Right forelimb (tissue), 1 donor: ENCODE measurements around the gene STAMBPL1.
"Not testable (repeated sequence)": the region's sequence is repeated elsewhere in the genome, so short reads cannot be mapped to it uniquely, and the experiment has no call there.

ENCODE experiments used
- DNase-seq: peaks from one replicate; pipeline ENCODE4 v3.0.0-alpha.2; 2018

STAMBPL1 gene

GRCh38 chr10:88858491-88858890 lies 21.6 kb upstream of the STAMBPL1 start:
- DNase-seq, result no peak

- no peak for DNase-seq
These were observed 19.0 kb upstream of the STAMBPL1 start for GRCh38 chr10:88861036-88861435.

- DNase-seq, result no peak
These were observed 14.7 kb upstream of the STAMBPL1 start for GRCh38 chr10:88865281-88865876.

GRCh38 chr10:88866454-88866853 lies 13.6 kb upstream of the STAMBPL1 start:
- no peak for DNase-seq

GRCh38 chr10:88870089-88870488 lies 10.0 kb upstream of the STAMBPL1 start:
- no peak for DNase-seq

GRCh38 chr10:88873757-88874156 lies 6.3 kb upstream of the STAMBPL1 start:
- DNase-seq, result no peak

- no peak for DNase-seq
These were observed 5.8 kb upstream of the STAMBPL1 start for GRCh38 chr10:88874281-88874680.

GRCh38 chr10:88875081-88875480 lies 5.0 kb upstream of the STAMBPL1 start:
- DNase-seq, result no peak

- no peak for DNase-seq
These were observed 2.7 kb upstream of the STAMBPL1 start for GRCh38 chr10:88877298-88877697.

- peak; percentile 88 for DNase-seq
These were observed 434 bp downstream of the STAMBPL1 start for GRCh38 chr10:88880282-88881076.

GRCh38 chr10:88881320-88881719 lies 1.3 kb downstream of the STAMBPL1 start:
- no peak for DNase-seq

- no peak for DNase-seq
These were observed 2.0 kb downstream of the STAMBPL1 start for GRCh38 chr10:88881922-88882645.

GRCh38 chr10:88882646-88883447 lies 2.8 kb downstream of the STAMBPL1 start:
- not testable (repeated sequence) for DNase-seq

- DNase-seq, result no peak
These were observed 3.4 kb downstream of the STAMBPL1 start for GRCh38 chr10:88883448-88883809.

- DNase-seq, result no peak
These were observed 6.5 kb downstream of the STAMBPL1 start for GRCh38 chr10:88886557-88886956.

GRCh38 chr10:88888810-88889445 lies 8.9 kb downstream of the STAMBPL1 start:
- no peak for DNase-seq

- no peak for DNase-seq
These were observed 9.7 kb downstream of the STAMBPL1 start for GRCh38 chr10:88889559-88890337.

- DNase-seq, result no peak
These were observed 10.8 kb downstream of the STAMBPL1 start for GRCh38 chr10:88890681-88891381.

GRCh38 chr10:88892222-88892967 lies 12.3 kb downstream of the STAMBPL1 start:
- DNase-seq, result no peak

GRCh38 chr10:88893611-88894010 lies 13.6 kb downstream of the STAMBPL1 start:
- DNase-seq, result no peak
